Testis (tissue), 3 donors: ENCODE data around the gene DMD. TPM values are rescaled to one million over a fixed set of nuclear protein-coding genes. Genes with fewer than 3 reads are reported as not detected.

Experiments
- DNase-seq: peaks from one replicate; pipeline ENCODE4 v3.0.0-alpha.2; 2019
- H3K27ac ChIP-seq, 2 donors: fragments of 200-600 bp; sonication (generic); one replicate each; pipeline ENCODE4 v1.5.1; 2019
- H3K27me3 ChIP-seq: fragments of 200-600 bp; sonication (generic); one replicate; pipeline ENCODE4 v1.5.1; 2019
- H3K36me3 ChIP-seq: fragments of 200-600 bp; sonication (generic); one replicate; pipeline ENCODE4 v1.5.1; 2017; ENCODE audit warnings: low read depth; ENCODE audit errors: missing control alignments
- H3K4me1 ChIP-seq: fragments of 200-600 bp; sonication (generic); one replicate; pipeline ENCODE4 v1.5.1; 2019
- H3K4me3 ChIP-seq, 2 donors: fragments of 200-600 bp; sonication (generic); one replicate each; pipeline ENCODE4 v1.5.1; 2017 to 2019
- H3K9me3 ChIP-seq: fragments of 200-600 bp; sonication (generic); one replicate; pipeline ENCODE4 v1.5.1; 2017
- POLR2A ChIP-seq: fragments of 450-650 bp; IDR thresholded peaks from one replicate; pipeline ENCODE4 v1.6.1; 2017; ENCODE audit warnings: antibody characterized with exemption, mild to moderate bottlenecking, moderate library complexity
- WGBS, 2 donors: methylation state at CpG; one replicate each; pipeline ENCODE4 v1.1.5; 2018; 5-methylcytosine and 5-hydroxymethylcytosine counted together
- intact Hi-C: fragments of 100-400 bp; cut with DNase I; formaldehyde crosslinking; loops from one replicate; pipeline ENCODE4 v1.15.1; 2023; ENCODE audit warnings: low total_unique reads
- polyA plus RNA-seq: library from polyadenylated mRNA; stranded (reverse); fragments of 350-450 nt; fragmentation: Illumina TruSeq; extraction: RNeasy Lipid Tissue Mini Kit (QIAGEN cat#74804); gene quantifications from one replicate; pipeline ENCODE4 v1.2.3, GENCODE V29; 2014; ENCODE audit warnings: low read depth, low replicate concordance; ENCODE audit not compliant: insufficient read depth
- total RNA-seq, 2 donors: library from RNA; depleted of rRNA; stranded (reverse); fragments of >200 nt; gene quantifications; one replicate each; pipeline ENCODE4 v1.2.3, GENCODE V29; 2016
- TF ChIP-seq, protein P1 (sequence below), 3 experiments: fragments of 450-650 bp in 2 of 3; fragments of 200-600 bp in 1 of 3; sonication (generic) in 1 of 3; IDR thresholded peaks; one replicate each; pipeline ENCODE4 v1.5.1; 2016 to 2019; ENCODE audit warnings: antibody characterized with exemption in 3 of 3, mild to moderate bottlenecking in 2 of 3, moderate library complexity in 1 of 3

Gene DMD
- total and polyA plus RNA-seq, 3 donors from 2014 or later, result 11.3 to 34.1 (median 24.2) TPM

DNA sequence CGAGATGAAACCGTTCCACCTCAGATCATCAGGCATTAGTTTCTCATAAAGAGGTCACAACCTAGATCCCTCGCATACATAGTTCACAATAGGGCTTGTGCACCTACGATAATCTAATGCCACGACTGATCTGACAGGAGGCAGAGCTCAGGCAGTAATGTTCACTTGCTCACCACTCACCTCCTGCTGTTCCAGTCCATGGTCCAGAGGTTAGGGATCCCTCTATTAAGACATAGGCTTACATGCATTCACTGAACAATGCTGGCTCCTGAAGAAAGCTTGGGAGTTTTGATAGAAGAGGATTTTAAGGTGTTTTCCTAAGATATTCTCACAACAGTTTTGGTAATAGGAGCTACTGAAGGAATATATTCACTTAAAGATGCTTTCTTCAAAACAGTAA, 1903.4 kb downstream of the DMD start:
- intact Hi-C loops, result no loop called here
- Histone ChIP-seq H3K9me3 (no peaks in the 10 kb centered on the region), H3K27ac (no peak overlapping the region), H3K27me3 (no peaks in the 10 kb centered on the region), H3K4me1 (no peaks in the 10 kb centered on the region), H3K36me3 (no peaks in the 10 kb centered on the region), H3K4me3 (no peak overlapping the region)
- WGBS, 2 donors, result 90% methylated on average over 5 of the region's 5 CpGs; no CpG with 5 or more reads in 1 of the 2 donors
- no peak for DNase-seq
- TF ChIP-seq, protein P1, sequence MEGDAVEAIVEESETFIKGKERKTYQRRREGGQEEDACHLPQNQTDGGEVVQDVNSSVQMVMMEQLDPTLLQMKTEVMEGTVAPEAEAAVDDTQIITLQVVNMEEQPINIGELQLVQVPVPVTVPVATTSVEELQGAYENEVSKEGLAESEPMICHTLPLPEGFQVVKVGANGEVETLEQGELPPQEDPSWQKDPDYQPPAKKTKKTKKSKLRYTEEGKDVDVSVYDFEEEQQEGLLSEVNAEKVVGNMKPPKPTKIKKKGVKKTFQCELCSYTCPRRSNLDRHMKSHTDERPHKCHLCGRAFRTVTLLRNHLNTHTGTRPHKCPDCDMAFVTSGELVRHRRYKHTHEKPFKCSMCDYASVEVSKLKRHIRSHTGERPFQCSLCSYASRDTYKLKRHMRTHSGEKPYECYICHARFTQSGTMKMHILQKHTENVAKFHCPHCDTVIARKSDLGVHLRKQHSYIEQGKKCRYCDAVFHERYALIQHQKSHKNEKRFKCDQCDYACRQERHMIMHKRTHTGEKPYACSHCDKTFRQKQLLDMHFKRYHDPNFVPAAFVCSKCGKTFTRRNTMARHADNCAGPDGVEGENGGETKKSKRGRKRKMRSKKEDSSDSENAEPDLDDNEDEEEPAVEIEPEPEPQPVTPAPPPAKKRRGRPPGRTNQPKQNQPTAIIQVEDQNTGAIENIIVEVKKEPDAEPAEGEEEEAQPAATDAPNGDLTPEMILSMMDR (IDR thresholded peaks at IDR 0.05), result no peak
- TF ChIP-seq POLR2A, result no peak

GRCh38 chrX:31302573-31303075, 1908.7 kb downstream of the DMD start:
- DNase-seq, result no peak
- H3K9me3 ChIP-seq, result no peaks in the 10 kb centered on the region
- H3K4me1 ChIP-seq, result no peaks in the 10 kb centered on the region
- no peaks in the 10 kb centered on the region for H3K36me3 ChIP-seq
- H3K4me3 ChIP-seq, result no peak overlapping the region
- WGBS, 2 donors, result 60 to 71% methylated on average over 1 of the region's 1 CpG
- no peak overlapping the region for H3K27ac ChIP-seq
- TF ChIP-seq, protein P1 (IDR thresholded peaks at IDR 0.05), result no peak
- TF ChIP-seq POLR2A, result no peak
- intact Hi-C loops, result no loop called here
- H3K27me3 ChIP-seq, result no peaks in the 10 kb centered on the region

GRCh38 chrX:31301941-31302340, 1909.4 kb downstream of the DMD start:
- Histone ChIP-seq H3K27me3 (no peaks in the 10 kb centered on the region), H3K4me1 (no peaks in the 10 kb centered on the region), H3K27ac (no peak overlapping the region), H3K9me3 (no peaks in the 10 kb centered on the region), H3K4me3 (no peak overlapping the region), H3K36me3 (no peaks in the 10 kb centered on the region)
- TF ChIP-seq, protein P1 (IDR thresholded peaks at IDR 0.05), result no peak
- no peak for TF ChIP-seq POLR2A
- DNase-seq, result no peak
- intact Hi-C loops, result no loop called here
- 82 to 94% methylated on average over 2 of the region's 2 CpGs for WGBS, 2 donors

DNA sequence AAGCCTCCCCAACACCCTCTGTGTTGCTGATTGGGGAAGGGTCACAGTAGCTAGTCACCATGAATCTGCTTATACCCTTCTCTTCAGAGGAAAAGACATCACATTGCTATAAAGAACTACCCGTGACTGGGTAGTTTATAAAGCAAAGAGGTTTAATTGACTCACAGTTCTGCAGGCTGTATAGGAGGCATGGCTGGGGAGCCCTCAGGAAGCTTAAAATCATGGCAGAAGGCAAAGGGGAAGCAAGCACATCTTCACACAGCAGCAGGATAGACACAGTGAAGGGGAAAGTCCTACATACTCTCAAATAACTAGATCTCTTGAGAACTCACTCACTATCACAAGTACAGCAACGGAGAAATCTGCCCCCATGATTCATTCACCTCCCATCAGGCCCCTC, 1910.1 kb downstream of the DMD start:
- DNase-seq, result no peak
- TF ChIP-seq POLR2A, result no peak
- TF ChIP-seq, protein P1 (IDR thresholded peaks at IDR 0.05), result no peak
- Histone ChIP-seq H3K4me3 (no peak overlapping the region), H3K9me3 (no peaks in the 10 kb centered on the region), H3K27ac (no peak overlapping the region), H3K36me3 (no peaks in the 10 kb centered on the region), H3K27me3 (no peaks in the 10 kb centered on the region), H3K4me1 (no peaks in the 10 kb centered on the region)
- intact Hi-C loops, result no loop called here
- 82 to 100% methylated on average over 2 of the region's 2 CpGs for WGBS, 2 donors

GRCh38 chrX:31298916-31299315, 1912.4 kb downstream of the DMD start:
- intact Hi-C loops, result no loop called here
- 74 to 85% methylated on average over 4 of the region's 4 CpGs for WGBS, 2 donors
- Histone ChIP-seq H3K36me3 (no peaks in the 10 kb centered on the region), H3K4me3 (no peak overlapping the region), H3K4me1 (no peaks in the 10 kb centered on the region), H3K9me3 (no peaks in the 10 kb centered on the region), H3K27ac (no peak overlapping the region), H3K27me3 (no peaks in the 10 kb centered on the region)
- TF ChIP-seq, protein P1 (IDR thresholded peaks at IDR 0.05), result no peak
- no peak for TF ChIP-seq POLR2A
- DNase-seq, result no peak
